CD4-positive, alpha-beta T cell treated with Interleukin-6 for 4 hours (primary cell): ENCODE data around the gene CXXC5.

ENCODE experiments used
- DNase-seq: peaks from one replicate; pipeline ENCODE4 v3.0.0-alpha.2; 2020; ENCODE audit warnings: mixed read lengths

Gene CXXC5

GRCh38 chr5:139695178-139695573 lies 47.0 kb downstream of the CXXC5 start:
- DNase-seq, result no peak

- no peak for DNase-seq
Measured at GRCh38 chr5:139696167-139696893, 48.2 kb downstream of the CXXC5 start.

GRCh38 chr5:139696894-139697658 lies 48.9 kb downstream of the CXXC5 start:
- DNase-seq, result peak; percentile 33

GRCh38 chr5:139698490-139699146 lies 50.5 kb downstream of the CXXC5 start:
- no peak for DNase-seq

DNA sequence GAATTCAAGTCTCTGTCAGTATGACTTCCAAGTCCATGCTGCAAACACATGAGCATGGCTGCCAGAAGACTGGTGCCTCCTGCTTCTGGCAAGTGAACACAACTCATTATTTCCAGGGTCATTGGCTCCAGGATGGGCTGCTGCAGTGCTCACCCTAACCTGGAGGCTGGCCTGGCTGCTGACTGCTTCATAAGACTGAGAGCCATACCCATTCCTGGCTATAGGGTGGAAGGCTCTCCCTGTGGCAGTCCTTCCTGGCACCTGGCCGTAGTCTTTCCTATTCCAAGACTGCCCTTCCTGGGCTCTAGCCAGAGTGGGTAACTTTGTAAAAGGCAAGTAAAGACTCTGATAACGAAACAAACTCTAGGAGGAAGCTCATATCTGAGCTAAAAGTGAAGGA lies 51.2 kb downstream of the CXXC5 start:
- no peak for DNase-seq

DNA sequence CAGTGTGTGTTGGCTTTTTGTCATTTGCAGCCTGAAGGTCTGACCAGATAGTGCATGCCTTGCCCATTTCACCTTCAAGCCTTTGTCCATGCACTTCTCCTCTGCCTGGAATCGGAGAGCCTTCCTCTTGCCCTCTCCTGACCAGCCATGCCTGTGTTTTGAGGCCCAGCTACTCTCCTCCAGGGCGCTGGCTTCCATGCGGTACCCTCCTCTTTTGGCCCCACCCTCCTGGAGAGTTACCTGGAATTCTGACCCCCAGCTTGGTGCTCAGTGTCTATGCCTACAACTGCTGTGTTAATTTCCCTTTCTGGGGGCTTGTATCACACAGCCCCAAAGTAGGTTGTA lies 52.5 kb downstream of the CXXC5 start:
- no peak for DNase-seq

GRCh38 chr5:139701056-139701741 lies 53.0 kb downstream of the CXXC5 start:
- peak; percentile 12 for DNase-seq

GRCh38 chr5:139702548-139702947 lies 54.4 kb downstream of the CXXC5 start:
- no peak for DNase-seq

GRCh38 chr5:139704748-139705147 lies 56.6 kb downstream of the CXXC5 start:
- no peak for DNase-seq

DNA sequence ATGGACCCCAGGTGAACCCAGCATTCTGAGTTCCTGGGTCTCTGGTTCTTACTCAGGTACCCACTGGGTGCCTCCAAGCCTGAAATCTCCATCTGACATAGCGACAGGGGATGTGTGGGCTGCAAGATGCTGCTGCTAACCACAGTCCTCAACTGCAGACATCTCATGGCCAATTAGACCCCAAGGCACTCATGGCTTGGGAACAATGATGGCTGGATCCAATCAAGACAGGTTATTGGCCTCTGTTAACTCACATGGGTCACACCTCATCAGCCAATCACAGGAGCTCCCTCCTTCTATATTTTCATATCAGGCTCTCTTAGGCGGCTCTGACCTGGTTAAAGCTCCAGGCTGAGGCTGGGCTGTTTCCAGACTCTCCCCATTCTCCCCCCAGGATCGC lies 57.0 kb downstream of the CXXC5 start:
- no peak for DNase-seq

GRCh38 chr5:139705655-139706587 lies 57.8 kb downstream of the CXXC5 start:
- no peak for DNase-seq

- DNase-seq, result no peak
Measured at GRCh38 chr5:139707445-139708003, 59.4 kb downstream of the CXXC5 start.

DNA sequence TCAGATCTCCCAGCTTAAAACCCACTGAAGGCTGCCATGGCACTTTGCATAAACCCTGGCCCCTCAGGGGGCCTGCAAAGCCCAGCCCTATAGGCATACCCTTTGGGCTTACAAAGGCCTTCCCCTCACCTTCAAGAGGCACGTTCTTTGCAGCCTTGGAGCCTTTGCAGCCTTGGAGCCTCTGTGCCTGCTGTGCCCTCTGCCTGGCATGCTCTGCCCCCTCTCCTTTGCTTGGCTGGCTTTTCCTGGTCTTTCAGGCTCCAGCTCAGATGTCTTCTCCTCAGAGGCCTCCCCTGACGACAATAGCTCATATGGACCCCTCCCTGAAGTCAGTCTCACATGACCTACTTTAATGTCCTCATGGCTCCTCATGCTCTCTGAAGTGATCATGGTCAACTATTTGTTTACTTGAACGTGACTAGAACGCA lies 60.3 kb downstream of the CXXC5 start:
- DNase-seq, result no peak

DNA sequence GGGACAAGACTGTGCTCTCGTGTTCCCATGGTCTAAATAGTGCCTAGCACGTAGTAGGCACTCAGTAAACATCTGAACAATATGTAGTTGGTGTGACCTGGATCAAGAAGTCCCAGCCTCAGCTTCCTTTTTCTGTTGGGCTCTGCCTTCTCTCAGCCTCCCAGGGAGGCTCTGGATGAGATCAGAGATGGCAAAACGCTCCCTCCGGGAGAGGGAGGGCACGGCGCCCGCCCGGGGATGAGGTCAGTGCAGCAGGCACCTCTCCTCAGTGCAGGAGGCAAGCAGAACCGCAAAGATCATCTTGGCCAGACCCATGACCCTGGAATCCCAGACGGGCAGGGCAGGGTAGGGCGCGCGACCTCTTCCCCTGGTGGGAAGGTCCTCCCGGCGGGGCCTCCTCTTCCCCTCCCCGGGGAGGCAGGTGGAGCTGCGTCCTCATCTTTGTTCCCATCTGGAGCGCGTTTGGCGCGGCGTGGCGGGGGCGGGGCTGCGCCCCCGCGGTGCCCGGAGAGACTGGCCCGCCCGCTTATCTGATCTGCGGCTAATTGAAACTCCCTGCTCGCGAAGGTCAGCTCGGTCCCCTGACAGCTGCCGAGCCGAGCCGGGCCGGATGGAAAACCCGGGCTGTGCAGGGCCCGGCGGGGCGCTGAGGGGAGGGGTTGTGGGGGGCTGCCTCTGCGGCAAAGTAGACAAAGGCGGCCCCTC lies 60.9 kb downstream of the CXXC5 start:
- no peak for DNase-seq

DNA sequence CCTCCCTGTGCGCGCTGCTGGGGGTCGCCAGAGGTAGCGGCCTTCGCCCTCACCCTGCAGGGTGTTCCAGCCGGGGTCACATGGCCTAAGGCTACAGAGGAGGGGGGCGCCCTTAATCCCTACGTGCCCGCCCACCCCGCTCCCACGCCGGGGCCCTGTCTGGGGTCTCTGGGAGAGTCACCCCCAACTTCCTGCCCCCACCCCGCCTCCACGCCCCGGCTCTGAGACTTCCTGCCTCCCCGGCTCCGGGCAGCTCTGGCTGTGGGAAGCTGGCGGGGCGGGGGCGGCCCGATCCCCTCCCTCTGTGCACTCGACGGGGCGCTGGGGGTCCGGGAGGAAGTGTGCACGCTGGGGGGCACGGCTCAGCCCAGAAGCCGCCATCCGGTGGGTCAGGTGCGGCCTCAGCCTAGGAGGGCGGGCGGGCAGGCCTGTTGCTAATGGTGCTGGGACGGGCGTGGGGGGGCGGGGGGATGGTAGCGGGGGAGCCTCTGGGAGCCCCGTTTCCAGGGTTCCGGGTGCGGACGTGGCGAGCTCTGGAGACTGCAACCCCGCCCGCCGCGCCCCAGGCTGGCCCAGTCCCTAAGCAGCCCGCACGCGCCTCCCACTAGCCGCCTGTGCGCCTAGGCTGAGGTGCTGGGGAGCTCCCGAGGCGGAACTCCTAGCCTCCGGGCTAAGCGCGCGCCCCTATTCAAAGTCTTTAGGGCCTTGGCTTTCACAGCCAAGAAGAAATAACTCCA lies 61.6 kb downstream of the CXXC5 start:
- peak; percentile 54 for DNase-seq

DNA sequence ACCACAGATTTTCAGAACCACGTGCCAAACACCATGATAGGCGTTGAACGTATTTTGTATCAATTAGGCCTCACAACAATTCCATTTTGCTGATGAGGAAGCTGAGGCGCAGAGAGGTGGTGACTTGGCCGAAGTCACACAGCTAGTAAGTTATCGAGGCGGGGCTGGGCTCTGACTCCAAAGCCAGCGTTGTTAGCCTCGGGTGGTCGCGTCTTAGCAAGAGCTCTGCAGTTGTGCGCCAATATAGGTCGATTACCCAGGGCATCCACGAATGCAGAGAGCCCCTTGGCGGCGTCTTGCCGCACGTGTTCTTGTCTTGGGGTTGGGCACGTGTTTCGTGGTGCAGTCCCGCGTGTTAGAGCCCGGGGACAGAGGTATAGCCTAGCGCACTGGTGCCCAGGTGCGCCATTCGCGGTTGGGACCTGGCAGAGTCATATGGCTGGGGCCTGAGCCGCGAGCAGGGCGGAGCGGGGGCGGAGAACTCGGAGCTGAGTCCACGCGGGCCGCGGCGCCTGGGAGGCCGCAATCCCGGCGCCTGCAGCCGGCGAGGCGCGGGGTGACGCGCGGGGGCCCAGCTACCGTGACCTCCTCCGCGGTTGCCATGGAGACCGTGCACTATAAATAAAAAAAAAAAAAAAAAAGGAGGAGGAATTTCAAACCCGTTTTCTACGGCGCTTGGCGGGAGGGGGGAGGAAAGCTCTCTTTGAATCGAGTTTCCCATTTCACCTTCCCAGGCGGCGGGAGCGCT lies 62.3 kb downstream of the CXXC5 start:
- peak; percentile 58 for DNase-seq

DNA sequence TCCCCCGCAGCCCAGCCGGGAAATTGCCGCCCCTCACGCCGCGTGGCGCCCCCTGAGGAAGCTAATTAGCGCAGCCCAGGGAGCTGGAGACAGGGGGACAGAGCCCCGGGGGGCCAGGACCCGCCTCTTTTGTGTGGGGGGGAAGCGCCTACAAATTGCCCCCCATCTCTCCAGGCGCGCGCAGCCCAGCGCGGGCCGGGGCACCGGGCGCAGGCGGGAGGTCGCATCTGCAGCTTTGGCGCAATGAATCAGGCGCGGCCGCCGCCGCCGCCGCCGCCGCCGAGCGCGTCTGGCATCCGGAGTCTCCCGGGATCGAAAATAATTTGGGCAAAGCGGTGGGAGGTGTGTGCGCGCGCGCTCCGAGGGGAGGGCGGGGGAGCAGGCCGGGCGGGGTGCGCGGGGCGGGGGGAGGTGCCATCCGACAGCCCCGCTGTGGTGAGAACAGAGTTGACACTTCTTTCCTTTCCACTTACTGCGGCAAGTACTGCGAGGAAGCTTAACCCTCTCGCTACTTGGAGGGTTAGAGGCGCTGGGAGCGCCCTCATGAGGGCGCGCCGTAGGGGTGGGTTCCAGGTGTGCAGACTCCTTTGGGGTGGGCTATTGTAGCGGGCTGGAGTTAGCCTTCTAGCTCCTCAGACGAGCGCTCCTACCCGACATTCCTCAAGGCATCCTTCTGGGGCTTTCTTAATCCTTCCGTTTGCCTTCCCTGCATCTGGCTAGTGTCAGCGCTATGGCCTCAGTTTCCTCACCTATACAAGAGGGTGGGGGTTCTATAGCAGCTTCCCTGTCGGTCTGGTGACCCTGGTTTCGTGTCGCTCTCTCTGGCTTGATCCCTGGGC lies 63.1 kb downstream of the CXXC5 start:
- peak; percentile 67 for DNase-seq

DNA sequence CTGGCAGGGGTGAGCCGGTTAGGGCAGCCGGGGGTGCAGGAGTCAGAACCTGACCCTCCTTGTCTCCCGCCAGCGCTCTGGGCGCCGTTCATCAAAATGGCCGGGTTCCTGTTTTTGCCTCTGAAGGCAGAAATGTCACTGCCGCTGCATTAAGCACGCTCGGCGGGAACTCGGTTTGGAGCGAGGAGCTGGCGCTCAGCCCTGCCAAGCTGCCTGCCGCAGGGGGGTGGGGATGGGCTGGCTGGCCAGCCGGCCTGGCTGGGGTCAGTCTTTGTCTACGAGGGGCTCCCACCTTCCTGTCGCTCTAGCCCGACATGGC lies 63.7 kb downstream of the CXXC5 start:
- no peak for DNase-seq

GRCh38 chr5:139712412-139712811 lies 64.3 kb downstream of the CXXC5 start:
- no peak for DNase-seq
